Iris pigment epithelial cell (primary cell): ENCODE data around the gene RPS19.

Experiments used
- DNase-seq: peaks from one replicate; pipeline ENCODE4 v3.0.0-alpha.2; 2011; ENCODE audit warnings: low read depth

Gene RPS19

GRCh38 chr19:41915021-41915775 is 55.1 kb downstream of the RPS19 start:
- DNase-seq, result no peak

- no peak for DNase-seq
Measured at GRCh38 chr19:41915776-41916414, 55.8 kb downstream of the RPS19 start.

- DNase-seq, result no peak
Measured at GRCh38 chr19:41917676-41918075, 57.6 kb downstream of the RPS19 start.

GRCh38 chr19:41918095-41918494 is 58.0 kb downstream of the RPS19 start:
- DNase-seq, result no peak

- DNase-seq, result peak; percentile 39
Measured at GRCh38 chr19:41918653-41919244, 58.7 kb downstream of the RPS19 start.

GRCh38 chr19:41919948-41920712 is 60.1 kb downstream of the RPS19 start:
- no peak for DNase-seq

GRCh38 chr19:41920882-41921576 is 61.0 kb downstream of the RPS19 start:
- DNase-seq, result no peak

GRCh38 chr19:41921577-41922576 is 61.8 kb downstream of the RPS19 start:
- no peak for DNase-seq
